AG08396 (cell line): ENCODE data around the gene SEPTIN10.
A peak's percentile ranks its signal among the peaks of the same experiment; 100 is the strongest.
"Not testable (repeated sequence)": the region's sequence is repeated elsewhere in the genome, so short reads cannot be mapped to it uniquely, and the experiment has no call there.

Source experiments
- DNase-seq: peaks from one replicate; pipeline ENCODE4 v3.0.0; 2012; ENCODE audit warnings: low spot score, mixed read lengths

Gene SEPTIN10

GRCh38 chr2:109613922-109614714, at the start of gene SEPTIN10, which contains the start of gene SOWAHC:
Gene SEPTIN10, minus strand, starts transcription at chr2:109613966. Its CDS starts 139 bp downstream, at chr2:109613827.
Gene SOWAHC, plus strand, starts transcription at chr2:109614364. Its CDS starts 126 bp downstream, at chr2:109614490.
- peak; percentile 99 for DNase-seq

GRCh38 chr2:109662889-109663288, 49.1 kb upstream of the SEPTIN10 start:
- no peak for DNase-seq

GRCh38 chr2:109660046-109660860, 46.5 kb upstream of the SEPTIN10 start:
- no peak for DNase-seq

- no peak for DNase-seq
Measured at GRCh38 chr2:109659396-109660045, 45.8 kb upstream of the SEPTIN10 start.

- no peak for DNase-seq
Measured at GRCh38 chr2:109655287-109655686, 41.5 kb upstream of the SEPTIN10 start.

GRCh38 chr2:109654326-109655050, 40.7 kb upstream of the SEPTIN10 start:
- DNase-seq: no peak

GRCh38 chr2:109649736-109650695, 36.2 kb upstream of the SEPTIN10 start:
- no peak for DNase-seq

GRCh38 chr2:109648041-109648527, 34.3 kb upstream of the SEPTIN10 start:
- peak; percentile 11 for DNase-seq

- peak; percentile 29 for DNase-seq
Measured at GRCh38 chr2:109647636-109648035, 33.9 kb upstream of the SEPTIN10 start.

- DNase-seq: no peak
Measured at GRCh38 chr2:109646961-109647360, 33.2 kb upstream of the SEPTIN10 start.

GRCh38 chr2:109645412-109646184, 31.8 kb upstream of the SEPTIN10 start:
- DNase-seq: no peak

- no peak for DNase-seq
Measured at GRCh38 chr2:109644571-109645275, 31.0 kb upstream of the SEPTIN10 start.

- DNase-seq: not testable (repeated sequence)
Measured at GRCh38 chr2:109640000-109640399, 26.2 kb upstream of the SEPTIN10 start.

- DNase-seq: no peak
Measured at GRCh38 chr2:109638795-109639194, 25.0 kb upstream of the SEPTIN10 start.

- DNase-seq: no peak
Measured at GRCh38 chr2:109637749-109638570, 24.2 kb upstream of the SEPTIN10 start.

GRCh38 chr2:109636317-109636716, 22.6 kb upstream of the SEPTIN10 start:
- no peak for DNase-seq

- DNase-seq: no peak
Measured at GRCh38 chr2:109635426-109636304, 21.9 kb upstream of the SEPTIN10 start.
